ENCODE measurements around the gene C19orf81.
A peak's percentile ranks its signal among the peaks of the same experiment; 100 is the strongest.

C19orf81 gene

GRCh38 chr19:50695251-50696093 is 46.2 kb downstream of the C19orf81 start (continued):
- peak; percentile 26; the same call in 1 of the 2 replicates for TF ChIP-seq ZNF560 (tag by site-specific recombination; IDR thresholded peaks at IDR 0.05; ENCODE audit: borderline replicate concordance)

DNA sequence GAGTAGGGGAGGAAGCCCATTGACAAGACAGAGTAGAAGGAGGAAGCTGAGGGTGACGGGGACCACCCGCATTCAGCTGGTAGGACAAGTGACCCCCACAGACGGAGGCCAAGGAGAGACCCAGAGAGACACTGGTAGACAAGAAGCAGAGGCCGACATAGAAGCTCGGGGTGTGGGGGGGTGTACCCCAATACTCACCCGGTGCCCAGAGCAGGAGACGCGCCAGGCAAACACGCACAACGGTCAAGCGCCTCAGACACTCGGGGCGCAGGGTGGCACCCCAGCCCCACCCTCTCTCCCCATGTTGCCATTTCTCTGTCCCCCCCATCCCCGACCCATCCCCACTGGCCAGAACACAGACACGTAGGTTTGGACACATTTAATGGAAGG is 46.8 kb downstream of the C19orf81 start:
- TF ChIP-seq TRIM28 (IDR thresholded peaks at IDR 0.05; ENCODE audit: borderline replicate concordance, low read length) (no peak), ZNF426 (tag by site-specific recombination; IDR thresholded peaks at IDR 0.05) (no peak), ZNF174 (tag by site-specific recombination; IDR thresholded peaks at IDR 0.05) (no peak), ZNF341 (tag by site-specific recombination; IDR thresholded peaks at IDR 0.05; ENCODE audit: low read depth) (no peak), WT1 (tag by site-specific recombination; IDR thresholded peaks at IDR 0.05) (no peak)
- TF ChIP-seq, protein P1, sequence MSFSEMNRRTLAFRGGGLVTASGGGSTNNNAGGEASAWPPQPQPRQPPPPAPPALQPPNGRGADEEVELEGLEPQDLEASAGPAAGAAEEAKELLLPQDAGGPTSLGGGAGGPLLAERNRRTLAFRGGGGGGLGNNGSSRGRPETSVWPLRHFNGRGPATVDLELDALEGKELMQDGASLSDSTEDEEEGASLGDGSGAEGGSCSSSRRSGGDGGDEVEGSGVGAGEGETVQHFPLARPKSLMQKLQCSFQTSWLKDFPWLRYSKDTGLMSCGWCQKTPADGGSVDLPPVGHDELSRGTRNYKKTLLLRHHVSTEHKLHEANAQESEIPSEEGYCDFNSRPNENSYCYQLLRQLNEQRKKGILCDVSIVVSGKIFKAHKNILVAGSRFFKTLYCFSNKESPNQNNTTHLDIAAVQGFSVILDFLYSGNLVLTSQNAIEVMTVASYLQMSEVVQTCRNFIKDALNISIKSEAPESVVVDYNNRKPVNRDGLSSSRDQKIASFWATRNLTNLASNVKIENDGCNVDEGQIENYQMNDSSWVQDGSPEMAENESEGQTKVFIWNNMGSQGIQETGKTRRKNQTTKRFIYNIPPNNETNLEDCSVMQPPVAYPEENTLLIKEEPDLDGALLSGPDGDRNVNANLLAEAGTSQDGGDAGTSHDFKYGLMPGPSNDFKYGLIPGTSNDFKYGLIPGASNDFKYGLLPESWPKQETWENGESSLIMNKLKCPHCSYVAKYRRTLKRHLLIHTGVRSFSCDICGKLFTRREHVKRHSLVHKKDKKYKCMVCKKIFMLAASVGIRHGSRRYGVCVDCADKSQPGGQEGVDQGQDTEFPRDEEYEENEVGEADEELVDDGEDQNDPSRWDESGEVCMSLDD (tag by site-specific recombination; IDR thresholded peaks at IDR 0.05) = peak; percentile 91
- Histone ChIP-seq H3K36me3 (ENCODE audit: control insufficient read depth in 2 of 2, insufficient read depth in 1 of 2, low read length in 2 of 2) (no peaks in the 10 kb centered on the region), H3K9me3 (ENCODE audit: control insufficient read depth, insufficient read depth, low read depth, low read length) (no peaks in the 10 kb centered on the region), H3K4me1 (ENCODE audit: control insufficient read depth, insufficient read depth, low read length) (no peaks in the 10 kb centered on the region), H3K27ac (ENCODE audit: extremely low read depth, low read depth, low read length) (no peak overlapping the region), H3K4me3 (ENCODE audit: low read depth, low read length) (no peak overlapping the region)
- POLR2A ChIA-PET = no interaction called here
- CTCF ChIA-PET = interaction anchor here (0.6 kb wide), 1 partner anchor 9 kb away, joined by 3 read pairs; no protein-coding TSS in a partner anchor

GRCh38 chr19:50697414-50698124 is 48.3 kb downstream of the C19orf81 start:
- no peak overlapping the region for H3K27ac ChIP-seq (ENCODE audit: extremely low read depth, low read depth, low read length)
- H3K4me3 ChIP-seq (ENCODE audit: low read depth, low read length) = no peak overlapping the region
- H3K4me1 ChIP-seq (ENCODE audit: control insufficient read depth, insufficient read depth, low read length) = no peaks in the 10 kb centered on the region
- ChIA-PET CTCF (no interaction called here), POLR2A (no interaction called here)
- TF ChIP-seq ZFP3 (tag by site-specific recombination; IDR thresholded peaks at IDR 0.05; ENCODE audit: low read depth) (peak; percentile 64; the same call in 1 of the 2 replicates), ZNF792 (tag by site-specific recombination; IDR thresholded peaks at IDR 0.05) (no peak), ZNF335 (tag by site-specific recombination; conservative IDR thresholded peaks at IDR 0.05) (peak; percentile 85)
- no peaks in the 10 kb centered on the region for H3K9me3 ChIP-seq (ENCODE audit: control insufficient read depth, insufficient read depth, low read depth, low read length)
- no peaks in the 10 kb centered on the region for H3K36me3 ChIP-seq (ENCODE audit: control insufficient read depth in 2 of 2, insufficient read depth in 1 of 2, low read length in 2 of 2)

GRCh38 chr19:50701367-50701985 is 52.2 kb downstream of the C19orf81 start:
- H3K36me3 ChIP-seq (ENCODE audit: control insufficient read depth in 2 of 2, insufficient read depth in 1 of 2, low read length in 2 of 2) = no peaks in the 10 kb centered on the region
- H3K4me3 ChIP-seq (ENCODE audit: low read depth, low read length) = no peak overlapping the region
- CTCF ChIA-PET = interaction anchor here (1.6 to 7.0 kb wide), 2 partner anchors 12 to 79 kb away, joined by 4 to 151 read pairs; no protein-coding TSS in a partner anchor
- POLR2A ChIA-PET = interaction anchor here (0.7 kb wide), 1 partner anchor 430 kb away, joined by 5 read pairs; no protein-coding TSS in a partner anchor
- no peak for TF ChIP-seq ZNF302 (tag by site-specific recombination; IDR thresholded peaks at IDR 0.05; ENCODE audit: low read depth)
- no peak for TF ChIP-seq ZNF513 (tag by site-specific recombination; IDR thresholded peaks at IDR 0.05)
- no peak for TF ChIP-seq MEIS1 (CRISPR knock-in tag; IDR thresholded peaks at IDR 0.05; ENCODE audit: borderline replicate concordance)
- TF ChIP-seq ZNF366 (tag by site-specific recombination; conservative IDR thresholded peaks at IDR 0.05) = no peak
- no peak for TF ChIP-seq YY1 (tag by site-specific recombination; IDR thresholded peaks at IDR 0.05)
- TF ChIP-seq ZNF785 (tag by site-specific recombination; IDR thresholded peaks at IDR 0.05) = no peak
- no peak for TF ChIP-seq MYNN (tag by site-specific recombination; IDR thresholded peaks at IDR 0.05; ENCODE audit: borderline replicate concordance)
- TF ChIP-seq ZEB2 (tag by site-specific recombination; IDR thresholded peaks at IDR 0.05) = no peak
- no peak for TF ChIP-seq ZNF324 (tag by site-specific recombination; IDR thresholded peaks at IDR 0.05)
- TF ChIP-seq, protein P2, sequence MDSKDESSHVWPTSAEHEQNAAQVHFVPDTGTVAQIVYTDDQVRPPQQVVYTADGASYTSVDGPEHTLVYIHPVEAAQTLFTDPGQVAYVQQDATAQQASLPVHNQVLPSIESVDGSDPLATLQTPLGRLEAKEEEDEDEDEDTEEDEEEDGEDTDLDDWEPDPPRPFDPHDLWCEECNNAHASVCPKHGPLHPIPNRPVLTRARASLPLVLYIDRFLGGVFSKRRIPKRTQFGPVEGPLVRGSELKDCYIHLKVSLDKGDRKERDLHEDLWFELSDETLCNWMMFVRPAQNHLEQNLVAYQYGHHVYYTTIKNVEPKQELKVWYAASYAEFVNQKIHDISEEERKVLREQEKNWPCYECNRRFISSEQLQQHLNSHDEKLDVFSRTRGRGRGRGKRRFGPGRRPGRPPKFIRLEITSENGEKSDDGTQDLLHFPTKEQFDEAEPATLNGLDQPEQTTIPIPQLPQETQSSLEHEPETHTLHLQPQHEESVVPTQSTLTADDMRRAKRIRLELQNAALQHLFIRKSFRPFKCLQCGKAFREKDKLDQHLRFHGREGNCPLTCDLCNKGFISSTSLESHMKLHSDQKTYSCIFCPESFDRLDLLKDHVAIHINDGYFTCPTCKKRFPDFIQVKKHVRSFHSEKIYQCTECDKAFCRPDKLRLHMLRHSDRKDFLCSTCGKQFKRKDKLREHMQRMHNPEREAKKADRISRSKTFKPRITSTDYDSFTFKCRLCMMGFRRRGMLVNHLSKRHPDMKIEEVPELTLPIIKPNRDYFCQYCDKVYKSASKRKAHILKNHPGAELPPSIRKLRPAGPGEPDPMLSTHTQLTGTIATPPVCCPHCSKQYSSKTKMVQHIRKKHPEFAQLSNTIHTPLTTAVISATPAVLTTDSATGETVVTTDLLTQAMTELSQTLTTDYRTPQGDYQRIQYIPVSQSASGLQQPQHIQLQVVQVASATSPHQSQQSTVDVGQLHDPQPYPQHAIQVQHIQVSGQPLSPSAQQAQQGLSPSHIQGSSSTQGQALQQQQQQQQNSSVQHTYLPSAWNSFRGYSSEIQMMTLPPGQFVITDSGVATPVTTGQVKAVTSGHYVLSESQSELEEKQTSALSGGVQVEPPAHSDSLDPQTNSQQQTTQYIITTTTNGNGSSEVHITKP (tag by site-specific recombination; IDR thresholded peaks at IDR 0.05) = no peak
- H3K4me1 ChIP-seq (ENCODE audit: control insufficient read depth, insufficient read depth, low read length) = no peaks in the 10 kb centered on the region
- no peak overlapping the region for H3K27ac ChIP-seq (ENCODE audit: extremely low read depth, low read depth, low read length)
- no peaks in the 10 kb centered on the region for H3K9me3 ChIP-seq (ENCODE audit: control insufficient read depth, insufficient read depth, low read depth, low read length)
